Activated T-cell treated with anti-CD3 and anti-CD28 coated beads for 24 hours (primary cell): ENCODE results near the gene SERINC5.
"Not testable (repeated sequence)": the region's sequence is repeated elsewhere in the genome, so short reads cannot be mapped to it uniquely, and the experiment has no call there.

ENCODE experiments used
- DNase-seq: peaks from one replicate; pipeline ENCODE4 v3.0.0-alpha.2; 2020; ENCODE audit warnings: low read depth

Gene SERINC5

GRCh38 chr5:80195837-80196400 lies 59.9 kb downstream of the SERINC5 start:
- no peak for DNase-seq

- DNase-seq, result no peak
Measured at GRCh38 chr5:80194468-80194867, 61.4 kb downstream of the SERINC5 start.

- no peak for DNase-seq
Measured at GRCh38 chr5:80193401-80193800, 62.4 kb downstream of the SERINC5 start.

- DNase-seq, result no peak
Measured at GRCh38 chr5:80192507-80193241, 63.2 kb downstream of the SERINC5 start.

GRCh38 chr5:80191991-80192398 lies 63.9 kb downstream of the SERINC5 start:
- no peak for DNase-seq

GRCh38 chr5:80191397-80191796 lies 64.5 kb downstream of the SERINC5 start:
- DNase-seq, result no peak

GRCh38 chr5:80190960-80191359 lies 64.9 kb downstream of the SERINC5 start:
- DNase-seq, result no peak

- DNase-seq, result no peak
Measured at GRCh38 chr5:80189701-80190100, 66.1 kb downstream of the SERINC5 start.

- no peak for DNase-seq
Measured at GRCh38 chr5:80189201-80189600, 66.6 kb downstream of the SERINC5 start.

GRCh38 chr5:80187421-80188090 lies 68.3 kb downstream of the SERINC5 start:
- DNase-seq, result no peak

- not testable (repeated sequence) for DNase-seq
Measured at GRCh38 chr5:80185535-80185934, 70.3 kb downstream of the SERINC5 start.

- no peak for DNase-seq
Measured at GRCh38 chr5:80185095-80185494, 70.8 kb downstream of the SERINC5 start.

GRCh38 chr5:80184235-80185023 lies 71.4 kb downstream of the SERINC5 start:
- DNase-seq, result no peak

- not testable (repeated sequence) for DNase-seq
Measured at GRCh38 chr5:80183728-80184234, 72.1 kb downstream of the SERINC5 start.

GRCh38 chr5:80182809-80183580 lies 72.9 kb downstream of the SERINC5 start:
- no peak for DNase-seq

- DNase-seq, result no peak
Measured at GRCh38 chr5:80181618-80182211, 74.1 kb downstream of the SERINC5 start.

- no peak for DNase-seq
Measured at GRCh38 chr5:80177236-80177635, 78.6 kb downstream of the SERINC5 start.

- DNase-seq, result no peak
Measured at GRCh38 chr5:80175337-80175736, 80.5 kb downstream of the SERINC5 start.

- no peak for DNase-seq
Measured at GRCh38 chr5:80174790-80175189, 81.1 kb downstream of the SERINC5 start.

GRCh38 chr5:80172067-80172695 lies 83.7 kb downstream of the SERINC5 start:
- no peak for DNase-seq

GRCh38 chr5:80170117-80170535 lies 85.7 kb downstream of the SERINC5 start:
- no peak for DNase-seq
